ENCODE data around the gene DDX6.
"Not testable (repeated sequence)": the region's sequence is repeated elsewhere in the genome, so short reads cannot be mapped to it uniquely, and the experiment has no call there.

DDX6 gene

DNA sequence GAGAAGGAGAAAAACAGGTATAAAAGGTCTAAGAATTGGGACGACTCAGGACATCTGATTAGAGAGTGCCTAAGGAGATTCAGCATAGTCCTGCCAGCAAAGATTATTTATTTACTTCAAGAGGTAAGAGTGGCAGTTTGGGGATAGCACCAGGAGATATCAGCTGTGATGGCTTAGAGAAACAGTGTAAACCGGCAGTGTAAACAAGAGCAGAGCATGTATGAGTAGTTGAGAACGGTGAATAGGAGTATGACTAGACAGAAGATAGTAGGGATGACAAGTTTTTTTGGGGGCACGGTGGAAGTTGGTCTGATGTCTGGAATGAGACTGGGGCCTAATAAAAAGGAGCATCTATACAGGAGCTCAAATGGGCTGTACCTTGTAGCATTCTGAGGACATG lies 73.2 kb downstream of the DDX6 start:
- H3K36me3 ChIP-seq (ENCODE audit: control insufficient read depth in 4 of 4, insufficient read depth in 4 of 4, low read length in 3 of 4); CTCF ChIA-PET; POLR2A ChIA-PET; H3K27me3 ChIP-seq (replicated peaks in 2 of 5; ENCODE audit: control insufficient read depth in 4 of 5, insufficient read depth in 5 of 5, low read length in 4 of 5); H3K4me3 ChIP-seq (ENCODE audit: control insufficient read depth in 1 of 7, extremely low read depth in 1 of 7, insufficient read depth in 4 of 7, low read depth in 2 of 7, low read length in 6 of 7); H3K9me3 ChIP-seq (ENCODE audit: control extremely low read depth in 1 of 5, control insufficient read depth in 4 of 5, insufficient read depth in 2 of 5, low read depth in 1 of 5, low read length in 4 of 5); DNase-seq; H3K27ac ChIP-seq (ENCODE audit: insufficient read depth in 1 of 2, low read depth in 1 of 2, low read length in 2 of 2, poor library complexity in 1 of 2, severe bottlenecking in 2 of 2): not testable (repeated sequence)
- whole genome bisulfite sequencing (ENCODE audit: insufficient coverage) = 81% methylated on average over 3 of the region's 4 CpGs
- H3K4me1 ChIP-seq (ENCODE audit: control extremely low read depth in 1 of 4, control insufficient read depth in 4 of 4, insufficient read depth in 4 of 4, low read length in 3 of 4) = peaks cover 0 to 17% (median 7%) of the 10 kb centered on the region in 4 experiments

DNA sequence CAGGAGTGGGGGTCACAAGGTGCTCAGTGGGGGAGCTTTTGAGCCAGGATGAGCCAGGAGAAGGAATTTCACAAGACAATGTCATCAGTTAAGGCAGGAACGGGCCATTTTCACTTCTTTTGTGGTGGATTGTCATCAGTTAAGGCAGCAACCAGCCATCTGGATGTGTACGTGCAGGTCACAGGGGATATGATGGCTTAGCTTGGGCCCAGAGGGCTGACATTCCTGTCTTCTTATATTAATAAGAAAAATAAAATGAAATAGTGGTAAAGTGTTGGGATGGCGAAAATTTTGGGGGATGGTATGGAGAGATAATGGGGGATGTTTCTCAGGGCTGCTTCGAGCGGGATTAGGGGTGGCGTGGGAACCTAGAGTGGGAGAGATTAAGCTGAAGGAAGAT lies 73.7 kb downstream of the DDX6 start:
- H3K27me3 ChIP-seq (replicated peaks in 2 of 5; ENCODE audit: control insufficient read depth in 4 of 5, insufficient read depth in 5 of 5, low read length in 4 of 5); H3K27ac ChIP-seq (ENCODE audit: insufficient read depth in 1 of 2, low read depth in 1 of 2, low read length in 2 of 2, poor library complexity in 1 of 2, severe bottlenecking in 2 of 2); H3K36me3 ChIP-seq (ENCODE audit: control insufficient read depth in 4 of 4, insufficient read depth in 4 of 4, low read length in 3 of 4); CTCF ChIA-PET; DNase-seq; H3K9me3 ChIP-seq (ENCODE audit: control extremely low read depth in 1 of 5, control insufficient read depth in 4 of 5, insufficient read depth in 2 of 5, low read depth in 1 of 5, low read length in 4 of 5); H3K4me3 ChIP-seq (ENCODE audit: control insufficient read depth in 1 of 7, extremely low read depth in 1 of 7, insufficient read depth in 4 of 7, low read depth in 2 of 7, low read length in 6 of 7); POLR2A ChIA-PET: not testable (repeated sequence)
- peaks cover 0 to 17% (median 7%) of the 10 kb centered on the region in 4 experiments for H3K4me1 ChIP-seq (ENCODE audit: control extremely low read depth in 1 of 4, control insufficient read depth in 4 of 4, insufficient read depth in 4 of 4, low read length in 3 of 4)
- 100% methylated on average over 1 of the region's 6 CpGs for WGBS (ENCODE audit: insufficient coverage)

DNA sequence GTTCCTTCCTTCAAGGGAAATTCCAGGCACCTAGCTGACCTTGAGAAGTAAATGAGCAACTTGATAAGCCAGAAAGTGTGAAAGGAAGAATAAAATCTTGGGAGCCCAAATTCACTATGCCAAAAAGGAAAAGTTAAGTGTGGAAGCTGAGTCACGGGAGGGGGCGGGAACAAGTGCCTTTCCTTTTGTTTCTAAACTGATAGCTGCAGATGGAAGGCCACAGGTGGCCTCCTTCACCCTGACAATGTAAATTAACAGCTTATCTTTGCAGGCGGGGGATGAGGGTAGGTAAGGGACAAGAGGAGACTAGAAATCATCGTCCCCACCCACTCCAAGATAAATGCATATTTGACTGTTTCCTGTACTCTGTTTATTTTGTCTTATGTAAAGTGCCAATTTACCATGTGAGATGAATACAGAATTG lies 75.1 kb downstream of the DDX6 start:
- POLR2A ChIA-PET = no interaction called here
- Histone ChIP-seq H3K4me1 (ENCODE audit: control extremely low read depth in 1 of 4, control insufficient read depth in 4 of 4, insufficient read depth in 4 of 4, low read length in 3 of 4) (peaks cover 0 to 17% (median 7%) of the 10 kb centered on the region in 4 experiments), H3K4me3 (ENCODE audit: control insufficient read depth in 1 of 7, extremely low read depth in 1 of 7, insufficient read depth in 4 of 7, low read depth in 2 of 7, low read length in 6 of 7) (no peak overlapping the region), H3K36me3 (ENCODE audit: control insufficient read depth in 4 of 4, insufficient read depth in 4 of 4, low read length in 3 of 4) (no peaks in the 10 kb centered on the region), H3K27me3 (replicated peaks in 2 of 5; ENCODE audit: control insufficient read depth in 4 of 5, insufficient read depth in 5 of 5, low read length in 4 of 5) (no peaks in the 10 kb centered on the region), H3K9me3 (ENCODE audit: control extremely low read depth in 1 of 5, control insufficient read depth in 4 of 5, insufficient read depth in 2 of 5, low read depth in 1 of 5, low read length in 4 of 5) (no peaks in the 10 kb centered on the region), H3K27ac (ENCODE audit: insufficient read depth in 1 of 2, low read depth in 1 of 2, low read length in 2 of 2, poor library complexity in 1 of 2, severe bottlenecking in 2 of 2) (peak overlapping the region in 1 of 2 experiments; percentile 40)
- 60% methylated on average over 1 of the region's 4 CpGs for WGBS (ENCODE audit: insufficient coverage)
- DNase-seq = no peak
- CTCF ChIA-PET = interaction anchor here (1.0 to 1.4 kb wide), 3 partner anchors 24 to 420 kb away, joined by 3 read pairs; no protein-coding TSS in a partner anchor

DNA sequence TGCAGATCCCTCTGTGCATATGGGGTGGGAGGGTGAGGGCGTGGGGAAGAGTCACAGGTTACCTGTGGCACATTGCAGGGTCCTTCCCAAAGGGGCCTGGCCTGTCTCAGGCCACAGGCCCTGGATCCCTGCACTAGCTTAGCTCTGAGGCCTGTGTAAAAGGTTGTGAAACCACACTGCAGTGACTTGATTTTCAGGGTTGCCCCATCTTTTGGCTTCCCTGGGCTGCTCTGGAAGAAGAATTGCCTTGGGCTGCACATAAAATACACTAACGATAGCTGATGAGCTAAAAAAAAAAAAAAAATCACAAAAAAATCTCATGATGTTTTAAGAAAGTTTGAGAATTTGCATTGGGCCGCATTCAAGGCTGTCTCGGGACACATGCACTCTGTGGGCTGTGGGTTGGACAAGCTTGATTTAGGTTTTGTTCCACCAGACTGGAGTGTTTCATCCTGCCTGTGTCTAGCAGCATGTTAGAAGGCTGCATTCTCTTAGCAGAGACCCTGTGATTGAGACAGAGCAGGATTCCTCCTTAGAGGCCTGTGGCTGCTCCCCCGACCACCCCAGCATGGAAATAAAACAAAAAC lies 75.6 kb downstream of the DDX6 start:
- Histone ChIP-seq H3K9me3 (ENCODE audit: control extremely low read depth in 1 of 5, control insufficient read depth in 4 of 5, insufficient read depth in 2 of 5, low read depth in 1 of 5, low read length in 4 of 5) (no peaks in the 10 kb centered on the region), H3K27ac (ENCODE audit: insufficient read depth in 1 of 2, low read depth in 1 of 2, low read length in 2 of 2, poor library complexity in 1 of 2, severe bottlenecking in 2 of 2) (peak overlapping the region in 1 of 2 experiments; percentile 40), H3K36me3 (ENCODE audit: control insufficient read depth in 4 of 4, insufficient read depth in 4 of 4, low read length in 3 of 4) (no peaks in the 10 kb centered on the region), H3K4me1 (ENCODE audit: control extremely low read depth in 1 of 4, control insufficient read depth in 4 of 4, insufficient read depth in 4 of 4, low read length in 3 of 4) (peaks cover 0 to 17% (median 7%) of the 10 kb centered on the region in 4 experiments), H3K27me3 (replicated peaks in 2 of 5; ENCODE audit: control insufficient read depth in 4 of 5, insufficient read depth in 5 of 5, low read length in 4 of 5) (no peaks in the 10 kb centered on the region), H3K4me3 (ENCODE audit: control insufficient read depth in 1 of 7, extremely low read depth in 1 of 7, insufficient read depth in 4 of 7, low read depth in 2 of 7, low read length in 6 of 7) (no peak overlapping the region)
- 31% methylated on average over 2 of the region's 5 CpGs for WGBS (ENCODE audit: insufficient coverage)
- CTCF ChIA-PET = interaction anchor here (1.0 to 1.4 kb wide), 3 partner anchors 23 to 420 kb away, joined by 3 read pairs; no protein-coding TSS in a partner anchor
- POLR2A ChIA-PET = no interaction called here
- peak in 1 of 3 donors; percentile 19 for DNase-seq

DNA sequence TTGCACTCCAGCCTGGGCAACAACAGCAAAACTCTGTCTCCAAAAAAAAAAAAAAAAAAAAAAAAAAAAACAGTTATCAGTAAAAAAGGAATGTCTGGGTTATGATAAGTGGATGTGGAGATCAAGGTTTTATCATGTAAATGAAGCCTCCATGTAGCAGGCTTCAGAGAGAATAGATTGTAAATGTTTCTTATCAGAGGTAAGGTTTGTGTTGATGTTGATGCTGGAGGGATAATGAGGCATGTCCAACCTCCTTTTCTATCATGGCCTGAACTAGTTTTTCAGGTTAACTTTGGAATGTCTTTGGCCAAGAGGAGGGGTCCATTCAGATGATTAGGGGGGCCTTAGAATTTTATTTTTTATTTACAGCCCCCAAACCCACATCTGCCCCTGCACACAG lies 76.1 kb downstream of the DDX6 start:
- Histone ChIP-seq H3K27me3 (replicated peaks in 2 of 5; ENCODE audit: control insufficient read depth in 4 of 5, insufficient read depth in 5 of 5, low read length in 4 of 5) (no peaks in the 10 kb centered on the region), H3K27ac (ENCODE audit: insufficient read depth in 1 of 2, low read depth in 1 of 2, low read length in 2 of 2, poor library complexity in 1 of 2, severe bottlenecking in 2 of 2) (no peak overlapping the region), H3K4me3 (ENCODE audit: control insufficient read depth in 1 of 7, extremely low read depth in 1 of 7, insufficient read depth in 4 of 7, low read depth in 2 of 7, low read length in 6 of 7) (no peak overlapping the region), H3K36me3 (ENCODE audit: control insufficient read depth in 4 of 4, insufficient read depth in 4 of 4, low read length in 3 of 4) (no peaks in the 10 kb centered on the region), H3K4me1 (ENCODE audit: control extremely low read depth in 1 of 4, control insufficient read depth in 4 of 4, insufficient read depth in 4 of 4, low read length in 3 of 4) (peaks cover 0 to 17% (median 7%) of the 10 kb centered on the region in 4 experiments), H3K9me3 (ENCODE audit: control extremely low read depth in 1 of 5, control insufficient read depth in 4 of 5, insufficient read depth in 2 of 5, low read depth in 1 of 5, low read length in 4 of 5) (no peaks in the 10 kb centered on the region)
- ChIA-PET CTCF (interaction anchor here (1.0 to 1.4 kb wide), 2 partner anchors 23 to 419 kb away, joined by 3 read pairs; no protein-coding TSS in a partner anchor), POLR2A (interaction anchor here (0.6 kb wide), 2 partner anchors 19 to 134 kb away, joined by 4 to 7 read pairs; no protein-coding TSS in a partner anchor)
- DNase-seq = no peak

DNA sequence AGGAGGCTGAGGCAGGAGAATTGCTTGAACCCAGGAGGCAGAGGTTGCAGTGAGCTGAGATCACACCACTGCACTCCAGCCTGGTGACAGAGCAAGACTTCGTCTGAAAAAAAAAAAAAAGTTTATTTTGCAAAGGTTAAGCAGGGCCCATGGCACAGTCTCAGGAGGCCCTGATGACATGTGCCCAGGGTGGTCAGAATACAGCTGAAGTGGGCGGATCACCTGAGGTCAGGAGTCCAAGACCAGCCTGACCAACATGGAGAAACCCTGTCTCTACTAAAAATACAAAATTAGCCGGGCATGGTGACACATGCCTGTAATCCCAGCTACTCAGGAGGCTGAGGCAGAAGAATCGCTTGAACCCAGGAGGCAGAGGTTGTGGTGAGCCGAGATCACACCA lies 76.5 kb downstream of the DDX6 start:
- POLR2A ChIA-PET = interaction anchor here (0.6 kb wide), 2 partner anchors 20 to 134 kb away, joined by 4 to 7 read pairs; no protein-coding TSS in a partner anchor
- H3K36me3 ChIP-seq (ENCODE audit: control insufficient read depth in 4 of 4, insufficient read depth in 4 of 4, low read length in 3 of 4); H3K27ac ChIP-seq (ENCODE audit: insufficient read depth in 1 of 2, low read depth in 1 of 2, low read length in 2 of 2, poor library complexity in 1 of 2, severe bottlenecking in 2 of 2); CTCF ChIA-PET; H3K27me3 ChIP-seq (replicated peaks in 2 of 5; ENCODE audit: control insufficient read depth in 4 of 5, insufficient read depth in 5 of 5, low read length in 4 of 5); H3K9me3 ChIP-seq (ENCODE audit: control extremely low read depth in 1 of 5, control insufficient read depth in 4 of 5, insufficient read depth in 2 of 5, low read depth in 1 of 5, low read length in 4 of 5); H3K4me3 ChIP-seq (ENCODE audit: control insufficient read depth in 1 of 7, extremely low read depth in 1 of 7, insufficient read depth in 4 of 7, low read depth in 2 of 7, low read length in 6 of 7); DNase-seq: not testable (repeated sequence)
- WGBS (ENCODE audit: insufficient coverage) = 100% methylated on average over 2 of the region's 5 CpGs
- peaks cover 0 to 14% (median 7%) of the 10 kb centered on the region in 4 experiments for H3K4me1 ChIP-seq (ENCODE audit: control extremely low read depth in 1 of 4, control insufficient read depth in 4 of 4, insufficient read depth in 4 of 4, low read length in 3 of 4)

DNA sequence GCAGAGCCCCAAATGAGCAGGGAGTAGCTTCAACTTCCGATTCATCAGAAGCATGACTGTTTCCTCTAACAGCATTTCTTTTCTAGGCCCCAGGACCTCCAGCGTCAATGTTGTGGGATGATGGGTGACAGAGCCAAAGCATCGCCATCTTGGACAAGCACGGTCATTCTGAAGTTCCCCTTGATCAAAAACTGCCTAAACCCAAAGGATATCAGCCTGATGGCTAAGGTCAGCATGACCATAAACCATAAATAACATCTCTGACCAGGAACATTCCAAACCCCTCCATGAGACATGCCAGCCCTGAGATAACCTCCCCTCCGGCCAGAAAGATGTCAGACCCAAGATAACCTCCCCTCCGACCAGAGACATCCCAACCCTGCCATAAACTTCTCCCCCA lies 82.7 kb downstream of the DDX6 start:
- Histone ChIP-seq H3K27ac (ENCODE audit: insufficient read depth in 1 of 2, low read depth in 1 of 2, low read length in 2 of 2, poor library complexity in 1 of 2, severe bottlenecking in 2 of 2) (no peak overlapping the region), H3K9me3 (ENCODE audit: control extremely low read depth in 1 of 5, control insufficient read depth in 4 of 5, insufficient read depth in 2 of 5, low read depth in 1 of 5, low read length in 4 of 5) (no peaks in the 10 kb centered on the region), H3K36me3 (ENCODE audit: control insufficient read depth in 4 of 4, insufficient read depth in 4 of 4, low read length in 3 of 4) (no peaks in the 10 kb centered on the region), H3K4me3 (ENCODE audit: control insufficient read depth in 1 of 7, extremely low read depth in 1 of 7, insufficient read depth in 4 of 7, low read depth in 2 of 7, low read length in 6 of 7) (no peak overlapping the region), H3K27me3 (replicated peaks in 2 of 5; ENCODE audit: control insufficient read depth in 4 of 5, insufficient read depth in 5 of 5, low read length in 4 of 5) (peaks cover 0 to 1% (median 0%) of the 10 kb centered on the region in 5 experiments), H3K4me1 (ENCODE audit: control extremely low read depth in 1 of 4, control insufficient read depth in 4 of 4, insufficient read depth in 4 of 4, low read length in 3 of 4) (peaks cover 0 to 34% (median 29%) of the 10 kb centered on the region in 4 experiments)
- CTCF ChIA-PET = interaction anchor here (1.4 kb wide), 1 partner anchor 15 kb away, joined by 3 read pairs; no protein-coding TSS in a partner anchor
- 98% methylated on average over 5 of the region's 6 CpGs for WGBS (ENCODE audit: insufficient coverage)
- DNase-seq = no peak
- POLR2A ChIA-PET = no interaction called here
